Loucy (cell line): Measurements from ENCODE around the gene UBE3D.

ENCODE experiments used
- H2AFZ ChIP-seq: fragments of 200-600 bp; sonication (generic); 2 replicates; pipeline ENCODE4 v1.6.0; 2016; ENCODE audit warnings: antibody characterized with exemption, mild to moderate bottlenecking, low read length, moderate library complexity
- H3F3A ChIP-seq: fragments of 200-600 bp; 2 replicates; pipeline ENCODE4 v1.6.0; 2016; ENCODE audit warnings: antibody characterized with exemption, low read depth, mild to moderate bottlenecking
- H3K27me3 ChIP-seq: fragments of 200-600 bp; sonication (generic); 2 replicates; pipeline ENCODE4 v1.6.1; 2014; ENCODE audit warnings: low read length, mild to moderate bottlenecking; ENCODE audit not compliant: insufficient read depth, poor library complexity, severe bottlenecking
- H3K36me3 ChIP-seq: fragments of 200-600 bp; sonication (generic); 2 replicates; pipeline ENCODE4 v1.6.1; 2016; ENCODE audit warnings: low read length; ENCODE audit not compliant: insufficient read depth
- H3K4me1 ChIP-seq: fragments of 200-600 bp; sonication (generic); 2 replicates; pipeline ENCODE4 v1.5.1; 2014; ENCODE audit warnings: low read length, mild to moderate bottlenecking; ENCODE audit not compliant: insufficient read depth, poor library complexity, severe bottlenecking
- H3K4me2 ChIP-seq: fragments of 200-600 bp; sonication (generic); 2 replicates; pipeline ENCODE4 v1.6.0; 2014; ENCODE audit warnings: antibody characterized with exemption, low read length, low read depth, mild to moderate bottlenecking; ENCODE audit not compliant: poor library complexity, severe bottlenecking
- H3K4me3 ChIP-seq: fragments of 200-600 bp; sonication (generic); 2 replicates; pipeline ENCODE4 v1.5.1; 2014; ENCODE audit warnings: low read length, mild to moderate bottlenecking, mixed read lengths; ENCODE audit not compliant: poor library complexity, severe bottlenecking
- H3K79me2 ChIP-seq: fragments of 200-600 bp; sonication (generic); 2 replicates; pipeline ENCODE4 v1.6.1; 2014; ENCODE audit warnings: low read length; ENCODE audit not compliant: insufficient read depth
- H3K9ac ChIP-seq: fragments of 200-600 bp; sonication (generic); 2 replicates; pipeline ENCODE4 v1.6.0; 2014; ENCODE audit warnings: mild to moderate bottlenecking, low read depth, low read length, moderate library complexity; ENCODE audit not compliant: poor library complexity, severe bottlenecking
- H3K9me2 ChIP-seq: fragments of 200-600 bp; sonication (generic); replicated peaks from 2 replicates; pipeline ENCODE4 v1.6.1; 2016; ENCODE audit warnings: low read depth, low read length, mixed read lengths
- H3K9me3 ChIP-seq: fragments of 200-600 bp; sonication (generic); 2 replicates; pipeline ENCODE4 v1.6.1; 2014; ENCODE audit warnings: mild to moderate bottlenecking, antibody characterized with exemption, low read length, low read depth; ENCODE audit not compliant: insufficient read depth
- H4K20me1 ChIP-seq: fragments of 200-600 bp; sonication (generic); 2 replicates; pipeline ENCODE4 v1.6.0; 2014; ENCODE audit warnings: antibody characterized with exemption, low read length, mild to moderate bottlenecking; ENCODE audit not compliant: insufficient read depth, poor library complexity, severe bottlenecking
- CTCF ChIP-seq: fragments of 200-600 bp; sonication (generic); conservative IDR thresholded peaks from 2 replicates; pipeline ENCODE4 v1.5.1; 2014; ENCODE audit warnings: mild to moderate bottlenecking, antibody characterized with exemption, low read length
- EZH2phosphoT487 ChIP-seq: fragments of 200-600 bp; IDR thresholded peaks from 2 replicates; pipeline ENCODE4 v1.6.1; 2018; ENCODE audit warnings: antibody characterized with exemption, mild to moderate bottlenecking, moderate library complexity, borderline replicate concordance

Gene UBE3D

GRCh38 chr6:82891076-82891475 is 174.6 kb downstream of the UBE3D start:
- Histone ChIP-seq H4K20me1 (no peaks in the 10 kb centered on the region), H3K27me3 (no peaks in the 10 kb centered on the region), H2AFZ (no peak overlapping the region), H3K9me2 (no peaks in the 10 kb centered on the region), H3K4me3 (no peak overlapping the region), H3K9ac (no peak overlapping the region), H3F3A (no peaks in the 10 kb centered on the region), H3K4me1 (no peaks in the 10 kb centered on the region), H3K9me3 (no peaks in the 10 kb centered on the region), H3K4me2 (no peak overlapping the region), H3K79me2 (no peaks in the 10 kb centered on the region), H3K36me3 (peaks cover 19% of the 10 kb centered on the region; the same call in 1 of the 2 replicates)
- TF ChIP-seq EZH2phosphoT487 (no peak), CTCF (no peak)

- no peaks in the 10 kb centered on the region for H3F3A ChIP-seq
- H3K36me3 ChIP-seq = peaks cover 19% of the 10 kb centered on the region; the same call in 1 of the 2 replicates
- no peaks in the 10 kb centered on the region for H3K9me3 ChIP-seq
- no peaks in the 10 kb centered on the region for H3K4me1 ChIP-seq
- H3K4me2 ChIP-seq = no peak overlapping the region
- H3K9ac ChIP-seq = no peak overlapping the region
- no peaks in the 10 kb centered on the region for H3K79me2 ChIP-seq
- H3K4me3 ChIP-seq = no peak overlapping the region
- H3K9me2 ChIP-seq = no peaks in the 10 kb centered on the region
- no peak overlapping the region for H2AFZ ChIP-seq
- TF ChIP-seq EZH2phosphoT487 (no peak), CTCF (no peak)
- no peaks in the 10 kb centered on the region for H4K20me1 ChIP-seq
- H3K27me3 ChIP-seq = no peaks in the 10 kb centered on the region
These were observed 175.4 kb downstream of the UBE3D start for GRCh38 chr6:82890240-82890639.

- H3K4me3 ChIP-seq = no peak overlapping the region
- no peaks in the 10 kb centered on the region for H3K27me3 ChIP-seq
- no peak overlapping the region for H3K4me2 ChIP-seq
- no peaks in the 10 kb centered on the region for H3F3A ChIP-seq
- H3K9me3 ChIP-seq = no peaks in the 10 kb centered on the region
- no peaks in the 10 kb centered on the region for H3K4me1 ChIP-seq
- no peak for TF ChIP-seq CTCF
- TF ChIP-seq EZH2phosphoT487 = no peak
- peaks cover 19% of the 10 kb centered on the region; the same call in 1 of the 2 replicates for H3K36me3 ChIP-seq
- H3K9me2 ChIP-seq = no peaks in the 10 kb centered on the region
- no peak overlapping the region for H3K9ac ChIP-seq
- no peak overlapping the region for H2AFZ ChIP-seq
- no peaks in the 10 kb centered on the region for H4K20me1 ChIP-seq
- no peaks in the 10 kb centered on the region for H3K79me2 ChIP-seq
These were observed 176.5 kb downstream of the UBE3D start for GRCh38 chr6:82889143-82889542.
